ENCODE results near the gene PPP4C.

PPP4C gene

GRCh38 chr16:30060346-30060745, 15.4 kb upstream of the PPP4C start:
- no peak for DNase-seq

GRCh38 chr16:30060836-30061554, 14.8 kb upstream of the PPP4C start:
- no peak for DNase-seq

GRCh38 chr16:30063278-30063892, 12.4 kb upstream of the PPP4C start:
- no peak for DNase-seq

GRCh38 chr16:30063893-30064728, 11.7 kb upstream of the PPP4C start:
- DNase-seq: peak; percentile 82

- DNase-seq: no peak
Measured at GRCh38 chr16:30064729-30065101, 11.1 kb upstream of the PPP4C start.

- peak; percentile 98 for DNase-seq
Measured at GRCh38 chr16:30065102-30065942, 10.5 kb upstream of the PPP4C start, which contains the start of gene ALDOA. Gene ALDOA (plus strand): TSS chr16:30065760. CDS start chr16:30066898, 1,138 bp downstream.

GRCh38 chr16:30065943-30066760, 9.6 kb upstream of the PPP4C start:
- peak; percentile 74 for DNase-seq

- no peak for DNase-seq
Measured at GRCh38 chr16:30066761-30067583, 8.8 kb upstream of the PPP4C start.

- DNase-seq: no peak
Measured at GRCh38 chr16:30067584-30067916, 8.2 kb upstream of the PPP4C start.

GRCh38 chr16:30068333-30068732, 7.5 kb upstream of the PPP4C start:
- no peak for DNase-seq

GRCh38 chr16:30068750-30069610, 6.8 kb upstream of the PPP4C start:
- no peak for DNase-seq

- DNase-seq: no peak
Measured at GRCh38 chr16:30069611-30070462, 6.0 kb upstream of the PPP4C start.

GRCh38 chr16:30070490-30070889, 5.3 kb upstream of the PPP4C start:
- DNase-seq: no peak

GRCh38 chr16:30076276-30076791, 540 bp downstream of the PPP4C start:
- no peak for DNase-seq

GRCh38 chr16:30077656-30078055, 1.9 kb downstream of the PPP4C start:
- DNase-seq: no peak

GRCh38 chr16:30078744-30079143, 3.0 kb downstream of the PPP4C start:
- DNase-seq: no peak

- DNase-seq: no peak
Measured at GRCh38 chr16:30079480-30079879, 3.7 kb downstream of the PPP4C start.

GRCh38 chr16:30082545-30083090, 6.8 kb downstream of the PPP4C start:
- no peak for DNase-seq
